Vagina (tissue), 2 donors: Measurements from ENCODE around the gene NKX6-2.

Experiments used
- POLR2A ChIP-seq, 2 donors: fragments of 450-650 bp; IDR thresholded peaks; one replicate each; pipeline ENCODE4 v1.6.1; 2017; ENCODE audit warnings: antibody characterized with exemption in 2 of 2, mild to moderate bottlenecking in 2 of 2, moderate library complexity in 2 of 2
- TF ChIP-seq, protein P1 (sequence below), 3 experiments: fragments of 450-650 bp in 2 of 3; fragments of 200-600 bp in 1 of 3; sonication (generic) in 1 of 3; IDR thresholded peaks; one replicate each; pipeline ENCODE4 v1.5.1; 2017 to 2019; ENCODE audit warnings: antibody characterized with exemption in 3 of 3, mild to moderate bottlenecking in 2 of 3, moderate library complexity in 2 of 3

DNA sequence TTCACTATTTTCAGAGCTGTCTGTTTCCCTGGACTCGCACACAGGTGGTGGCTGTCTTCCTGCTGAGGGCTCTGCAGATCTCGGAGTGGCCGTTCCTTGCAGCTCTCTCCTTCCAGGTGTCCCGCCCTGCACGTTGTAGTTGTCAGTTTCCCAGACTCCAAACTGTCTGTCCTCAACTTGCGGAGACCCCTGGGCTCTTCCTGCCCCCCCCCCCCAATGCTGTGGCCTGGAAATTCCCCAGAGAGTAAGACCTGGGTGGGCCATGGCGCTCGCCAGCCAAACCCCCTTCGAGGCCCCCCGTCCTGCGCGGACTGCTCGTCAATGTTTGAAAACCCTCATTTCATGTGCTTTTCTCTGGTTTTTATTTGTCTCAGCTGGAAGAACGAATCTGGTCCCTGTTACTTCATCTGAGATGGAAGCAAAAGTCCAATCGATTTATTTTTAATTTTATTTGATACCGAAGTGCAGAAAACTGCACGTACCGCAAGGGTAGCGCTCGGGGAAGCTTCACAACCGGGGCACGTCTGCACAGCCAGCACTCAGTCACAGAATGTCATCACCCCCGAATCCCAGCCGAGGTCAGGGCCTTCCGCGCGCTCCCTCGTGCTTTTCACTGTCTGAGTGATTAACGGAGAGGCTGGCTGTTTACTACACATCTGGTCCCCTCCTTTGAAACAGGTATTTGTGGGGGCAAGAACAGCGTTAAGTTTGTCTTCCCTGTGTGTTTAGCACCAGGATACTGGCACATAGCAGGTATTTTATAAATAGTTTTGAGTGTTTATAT lies 46.4 kb upstream of the NKX6-2 start:
- TF ChIP-seq, protein P1, sequence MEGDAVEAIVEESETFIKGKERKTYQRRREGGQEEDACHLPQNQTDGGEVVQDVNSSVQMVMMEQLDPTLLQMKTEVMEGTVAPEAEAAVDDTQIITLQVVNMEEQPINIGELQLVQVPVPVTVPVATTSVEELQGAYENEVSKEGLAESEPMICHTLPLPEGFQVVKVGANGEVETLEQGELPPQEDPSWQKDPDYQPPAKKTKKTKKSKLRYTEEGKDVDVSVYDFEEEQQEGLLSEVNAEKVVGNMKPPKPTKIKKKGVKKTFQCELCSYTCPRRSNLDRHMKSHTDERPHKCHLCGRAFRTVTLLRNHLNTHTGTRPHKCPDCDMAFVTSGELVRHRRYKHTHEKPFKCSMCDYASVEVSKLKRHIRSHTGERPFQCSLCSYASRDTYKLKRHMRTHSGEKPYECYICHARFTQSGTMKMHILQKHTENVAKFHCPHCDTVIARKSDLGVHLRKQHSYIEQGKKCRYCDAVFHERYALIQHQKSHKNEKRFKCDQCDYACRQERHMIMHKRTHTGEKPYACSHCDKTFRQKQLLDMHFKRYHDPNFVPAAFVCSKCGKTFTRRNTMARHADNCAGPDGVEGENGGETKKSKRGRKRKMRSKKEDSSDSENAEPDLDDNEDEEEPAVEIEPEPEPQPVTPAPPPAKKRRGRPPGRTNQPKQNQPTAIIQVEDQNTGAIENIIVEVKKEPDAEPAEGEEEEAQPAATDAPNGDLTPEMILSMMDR (IDR thresholded peaks at IDR 0.05) = no peak
- TF ChIP-seq POLR2A (IDR thresholded peaks at IDR 0.05) = no peak
